Fibroblast of lung (primary cell): Measurements from ENCODE around the gene KRTAP21-1. TPM values are rescaled to one million over a fixed set of nuclear protein-coding genes. Genes with fewer than 3 reads are reported as not detected.

Source experiments
- DNase-seq, 2 donors: peaks; one replicate each; pipeline versions ENCODE4 v3.0.0 to v3.0.0-alpha.2; 2010; ENCODE audit warnings: low read depth in 2 of 2
- H2AFZ ChIP-seq: 2 replicates; pipeline ENCODE4 v1.5.1; 2012; ENCODE audit warnings: low read length, control low read depth, inconsistent platforms
- H3K27ac ChIP-seq: 2 replicates; pipeline ENCODE4 v1.5.1; 2011; ENCODE audit warnings: low read length, control low read depth; ENCODE audit not compliant: insufficient read depth
- H3K27me3 ChIP-seq: 2 replicates; pipeline ENCODE4 v1.5.1; 2011; ENCODE audit warnings: mild to moderate bottlenecking, low read length; ENCODE audit not compliant: control insufficient read depth, insufficient read depth
- H3K36me3 ChIP-seq: 2 replicates; pipeline ENCODE4 v1.5.1; 2011; ENCODE audit warnings: low read length; ENCODE audit not compliant: control insufficient read depth, insufficient read depth
- H3K4me1 ChIP-seq: 2 replicates; pipeline ENCODE4 v1.5.1; 2011; ENCODE audit warnings: low read length; ENCODE audit not compliant: control insufficient read depth, insufficient read depth; ENCODE audit errors: extremely low read depth
- H3K4me2 ChIP-seq: 2 replicates; pipeline ENCODE4 v1.5.1; 2011; ENCODE audit warnings: low read length, control low read depth; ENCODE audit not compliant: insufficient read depth; ENCODE audit errors: extremely low read depth
- H3K4me3 ChIP-seq, 4 experiments: fragments of 200-600 bp in 1 of 4; sonication (generic) in 1 of 4; replicated peaks in 1 of 4; 2 replicates each; pipeline ENCODE4 v1.5.1; 2011 to 2016; ENCODE audit warnings: low read length in 4 of 4, low read depth in 3 of 4, mild to moderate bottlenecking in 3 of 4, control low read depth in 2 of 4, inconsistent platforms in 1 of 4, mixed read lengths in 1 of 4; ENCODE audit not compliant: insufficient read depth in 1 of 4; ENCODE audit errors: control extremely low read depth in 1 of 4
- H3K79me2 ChIP-seq: 2 replicates; pipeline ENCODE4 v1.5.1; 2012; ENCODE audit warnings: mild to moderate bottlenecking, low read length, inconsistent platforms; ENCODE audit not compliant: control insufficient read depth, insufficient read depth
- H3K9ac ChIP-seq: 2 replicates; pipeline ENCODE4 v1.5.1; 2011; ENCODE audit warnings: mild to moderate bottlenecking, low read length, control low read depth; ENCODE audit not compliant: insufficient read depth
- H3K9me3 ChIP-seq: 2 replicates; pipeline ENCODE4 v1.5.1; 2012; ENCODE audit warnings: low read depth, low read length; ENCODE audit not compliant: control insufficient read depth, insufficient read depth
- H4K20me1 ChIP-seq: 2 replicates; pipeline ENCODE4 v1.5.1; 2011; ENCODE audit warnings: low read length; ENCODE audit not compliant: control insufficient read depth, insufficient read depth; ENCODE audit errors: extremely low read depth
- EZH2 ChIP-seq: IDR thresholded peaks from 2 replicates; pipeline ENCODE4 v1.5.1; 2012; ENCODE audit warnings: low read length, control low read depth, mild to moderate bottlenecking; ENCODE audit errors: missing control alignments
- polyA plus RNA-seq, 2 donors: library from polyadenylated mRNA; depleted of rRNA in 1 of 2; stranded (reverse) in 1 of 2; unstranded in 1 of 2; fragments of >200 nt; gene quantifications; 2 replicates each; pipeline ENCODE4 v1.2.1, GENCODE V29; 2011 to 2012; ENCODE audit warnings: missing spikeins in 1 of 2
- total RNA-seq: library from RNA; depleted of rRNA; stranded (reverse); fragments of >200 nt; gene quantifications from 2 replicates; pipeline ENCODE4 v1.2.1, GENCODE V29; 2014
- TF ChIP-seq, protein P1 (sequence below), 2 donors: IDR thresholded peaks in 1 of 2; conservative IDR thresholded peaks in 1 of 2; 1 replicate in 1 of 2; 2 replicates in 1 of 2; pipeline ENCODE4 v1.5.1; 2011 to 2012; ENCODE audit warnings: low read length in 2 of 2, control low read depth in 1 of 2, inconsistent platforms in 1 of 2, low read depth in 1 of 2, mild to moderate bottlenecking in 1 of 2

Gene KRTAP21-1
- total and polyA plus RNA-seq, 2 donors (not counting 1 experiment from before 2014, with no cell fraction given), result not detected

DNA sequence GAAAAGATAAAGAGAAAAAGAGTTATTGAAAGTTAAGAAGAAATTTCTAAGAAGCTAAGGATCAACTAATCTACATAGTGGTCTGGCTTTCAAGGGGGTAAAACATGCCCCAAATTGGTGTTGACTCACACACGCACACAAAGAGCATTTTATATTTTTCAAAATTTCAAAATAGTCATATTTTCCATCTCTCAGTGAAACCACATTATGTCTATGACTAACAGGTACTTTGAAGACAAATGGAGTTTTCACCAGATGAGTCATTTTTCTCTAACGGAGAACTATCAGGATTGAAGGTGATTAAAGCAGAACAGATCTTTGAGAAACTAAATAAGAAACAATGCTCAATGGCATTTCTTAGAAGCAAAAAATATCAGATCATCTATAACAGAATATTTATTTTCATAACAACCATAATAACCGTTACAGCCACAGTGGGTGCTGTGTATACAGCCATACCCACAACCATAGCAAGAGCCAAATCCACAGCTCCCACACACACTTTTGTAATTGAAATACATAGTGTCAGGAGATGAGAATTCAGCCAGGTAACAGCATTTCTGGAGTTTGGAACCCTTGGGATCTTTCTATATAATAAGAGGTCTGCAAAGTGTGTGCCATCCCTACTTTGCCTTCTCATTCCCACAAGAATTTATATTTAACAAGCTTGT, 36.9 kb downstream of the KRTAP21-1 start, which contains the start of gene KRTAP21-3:
Gene KRTAP21-3 (minus strand): TSS at position 539 of the 671 bp plus-strand sequence. CDS start 18 bp downstream, at position 521.
- Histone ChIP-seq H2AFZ (no peak within 1 kb of the TSS), H3K9ac (no peak within 1 kb of the TSS), H3K79me2 (no peaks in the 10 kb centered on the region), H4K20me1 (no peaks in the 10 kb centered on the region), H3K27ac (no peak within 1 kb of the TSS), H3K4me1 (no peaks in the 10 kb centered on the region), H3K36me3 (no peaks in the 10 kb centered on the region), H3K4me2 (no peak within 1 kb of the TSS), H3K4me3 (no peak within 1 kb of the TSS), H3K9me3 (no peaks in the 10 kb centered on the region), H3K27me3 (no peaks in the 10 kb centered on the region)
- TF ChIP-seq EZH2, result no peak
- peak in 1 of 2 donors; percentile 81 for DNase-seq

DNA sequence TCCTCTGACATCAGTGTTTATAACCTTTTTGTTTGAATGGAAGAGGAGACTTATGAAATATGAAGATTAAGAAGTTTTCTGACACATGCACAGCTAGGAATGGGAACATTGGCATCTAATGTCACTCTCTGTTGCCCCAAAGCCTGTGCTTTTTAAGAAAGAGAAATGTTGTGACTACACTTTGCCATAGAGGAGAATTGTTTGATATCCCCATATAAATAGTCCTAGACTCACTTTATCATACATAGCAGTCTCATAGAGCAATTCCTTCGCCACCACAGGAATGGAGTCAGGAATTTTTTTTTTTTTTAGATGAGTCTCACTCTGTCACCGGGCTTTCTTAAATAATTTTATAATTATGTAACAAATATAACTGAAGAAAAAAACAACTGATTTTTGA, 38.1 kb downstream of the KRTAP21-1 start:
- Histone ChIP-seq H3K36me3 (no peaks in the 10 kb centered on the region), H3K27ac (no peak overlapping the region), H3K4me2 (no peak overlapping the region), H4K20me1 (no peaks in the 10 kb centered on the region), H3K9me3 (no peaks in the 10 kb centered on the region), H3K9ac (no peak overlapping the region), H3K79me2 (no peaks in the 10 kb centered on the region), H3K4me3 (no peak overlapping the region), H3K27me3 (no peaks in the 10 kb centered on the region), H3K4me1 (no peaks in the 10 kb centered on the region), H2AFZ (no peak overlapping the region)
- DNase-seq, result peak in 1 of 2 donors; percentile 48
- TF ChIP-seq, protein P1, sequence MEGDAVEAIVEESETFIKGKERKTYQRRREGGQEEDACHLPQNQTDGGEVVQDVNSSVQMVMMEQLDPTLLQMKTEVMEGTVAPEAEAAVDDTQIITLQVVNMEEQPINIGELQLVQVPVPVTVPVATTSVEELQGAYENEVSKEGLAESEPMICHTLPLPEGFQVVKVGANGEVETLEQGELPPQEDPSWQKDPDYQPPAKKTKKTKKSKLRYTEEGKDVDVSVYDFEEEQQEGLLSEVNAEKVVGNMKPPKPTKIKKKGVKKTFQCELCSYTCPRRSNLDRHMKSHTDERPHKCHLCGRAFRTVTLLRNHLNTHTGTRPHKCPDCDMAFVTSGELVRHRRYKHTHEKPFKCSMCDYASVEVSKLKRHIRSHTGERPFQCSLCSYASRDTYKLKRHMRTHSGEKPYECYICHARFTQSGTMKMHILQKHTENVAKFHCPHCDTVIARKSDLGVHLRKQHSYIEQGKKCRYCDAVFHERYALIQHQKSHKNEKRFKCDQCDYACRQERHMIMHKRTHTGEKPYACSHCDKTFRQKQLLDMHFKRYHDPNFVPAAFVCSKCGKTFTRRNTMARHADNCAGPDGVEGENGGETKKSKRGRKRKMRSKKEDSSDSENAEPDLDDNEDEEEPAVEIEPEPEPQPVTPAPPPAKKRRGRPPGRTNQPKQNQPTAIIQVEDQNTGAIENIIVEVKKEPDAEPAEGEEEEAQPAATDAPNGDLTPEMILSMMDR (conservative IDR thresholded peaks at IDR 0.05 in 1 of 2, IDR thresholded peaks at IDR 0.05 in 1 of 2; ENCODE audit: low read depth in 1 of 2, low read length in 2 of 2), result no peak
- TF ChIP-seq EZH2, result no peak

DNA sequence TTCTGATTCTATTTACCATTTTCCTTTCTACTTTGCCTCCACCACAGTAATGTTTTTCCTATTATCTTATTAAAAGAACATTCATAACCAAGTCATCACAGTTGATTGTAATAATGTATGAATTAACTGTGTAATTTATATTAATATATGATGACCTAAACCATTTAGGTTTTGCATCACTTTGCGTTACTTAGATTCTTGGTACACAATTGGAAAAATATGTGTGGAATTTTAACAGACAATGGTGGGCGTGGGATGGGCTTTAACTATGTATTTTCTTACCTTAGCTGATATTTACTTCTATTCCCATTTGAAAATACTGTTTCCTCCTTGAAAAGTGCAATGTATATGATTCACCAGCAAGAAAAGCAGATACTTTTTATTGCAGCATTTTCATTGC, 40.3 kb downstream of the KRTAP21-1 start:
- peak in 1 of 2 donors; percentile 11 for DNase-seq
- Histone ChIP-seq H3K9ac (no peak overlapping the region), H3K4me2 (no peak overlapping the region), H3K4me3 (no peak overlapping the region), H3K9me3 (no peaks in the 10 kb centered on the region), H3K36me3 (no peaks in the 10 kb centered on the region), H3K79me2 (no peaks in the 10 kb centered on the region), H4K20me1 (no peaks in the 10 kb centered on the region), H3K27ac (no peak overlapping the region), H3K4me1 (no peaks in the 10 kb centered on the region), H3K27me3 (no peaks in the 10 kb centered on the region), H2AFZ (no peak overlapping the region)
- TF ChIP-seq, protein P1 (conservative IDR thresholded peaks at IDR 0.05 in 1 of 2, IDR thresholded peaks at IDR 0.05 in 1 of 2; ENCODE audit: low read depth in 1 of 2, low read length in 2 of 2), result no peak
- TF ChIP-seq EZH2, result no peak
